Esophagus squamous epithelium (tissue), 4 donors: ENCODE data around the gene PCDHGC4.

ENCODE experiments used
- POLR2A ChIP-seq, 4 donors: fragments of 450-650 bp; IDR thresholded peaks; one replicate each; pipeline ENCODE4 v1.6.1; 2017; ENCODE audit warnings: antibody characterized with exemption in 4 of 4, mild to moderate bottlenecking in 4 of 4, moderate library complexity in 3 of 4
- TF ChIP-seq, protein P1 (sequence below), 6 experiments: fragments of 450-650 bp in 4 of 6; fragments of 200-600 bp in 2 of 6; sonication (generic) in 2 of 6; IDR thresholded peaks; one replicate each; pipeline ENCODE4 v1.5.1; 2016 to 2019; ENCODE audit warnings: antibody characterized with exemption in 6 of 6, mild to moderate bottlenecking in 4 of 6, moderate library complexity in 4 of 6

DNA sequence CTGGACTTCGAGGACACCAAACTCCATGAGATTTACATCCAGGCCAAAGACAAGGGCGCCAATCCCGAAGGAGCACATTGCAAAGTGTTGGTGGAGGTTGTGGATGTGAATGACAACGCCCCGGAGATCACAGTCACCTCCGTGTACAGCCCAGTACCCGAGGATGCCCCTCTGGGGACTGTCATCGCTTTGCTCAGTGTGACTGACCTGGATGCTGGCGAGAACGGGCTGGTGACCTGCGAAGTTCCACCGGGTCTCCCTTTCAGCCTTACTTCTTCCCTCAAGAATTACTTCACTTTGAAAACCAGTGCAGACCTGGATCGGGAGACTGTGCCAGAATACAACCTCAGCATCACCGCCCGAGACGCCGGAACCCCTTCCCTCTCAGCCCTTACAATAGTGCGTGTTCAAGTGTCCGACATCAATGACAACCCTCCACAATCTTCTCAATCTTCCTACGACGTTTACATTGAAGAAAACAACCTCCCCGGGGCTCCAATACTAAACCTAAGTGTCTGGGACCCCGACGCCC, 7.7 kb upstream of the PCDHGC4 start:
- TF ChIP-seq, protein P1, sequence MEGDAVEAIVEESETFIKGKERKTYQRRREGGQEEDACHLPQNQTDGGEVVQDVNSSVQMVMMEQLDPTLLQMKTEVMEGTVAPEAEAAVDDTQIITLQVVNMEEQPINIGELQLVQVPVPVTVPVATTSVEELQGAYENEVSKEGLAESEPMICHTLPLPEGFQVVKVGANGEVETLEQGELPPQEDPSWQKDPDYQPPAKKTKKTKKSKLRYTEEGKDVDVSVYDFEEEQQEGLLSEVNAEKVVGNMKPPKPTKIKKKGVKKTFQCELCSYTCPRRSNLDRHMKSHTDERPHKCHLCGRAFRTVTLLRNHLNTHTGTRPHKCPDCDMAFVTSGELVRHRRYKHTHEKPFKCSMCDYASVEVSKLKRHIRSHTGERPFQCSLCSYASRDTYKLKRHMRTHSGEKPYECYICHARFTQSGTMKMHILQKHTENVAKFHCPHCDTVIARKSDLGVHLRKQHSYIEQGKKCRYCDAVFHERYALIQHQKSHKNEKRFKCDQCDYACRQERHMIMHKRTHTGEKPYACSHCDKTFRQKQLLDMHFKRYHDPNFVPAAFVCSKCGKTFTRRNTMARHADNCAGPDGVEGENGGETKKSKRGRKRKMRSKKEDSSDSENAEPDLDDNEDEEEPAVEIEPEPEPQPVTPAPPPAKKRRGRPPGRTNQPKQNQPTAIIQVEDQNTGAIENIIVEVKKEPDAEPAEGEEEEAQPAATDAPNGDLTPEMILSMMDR (IDR thresholded peaks at IDR 0.05): no peak
- TF ChIP-seq POLR2A (IDR thresholded peaks at IDR 0.05): no peak
